Erythroblast (primary cell): Measurements from ENCODE around the gene KLF16.

Source experiments
- GATA1 ChIP-seq: IDR thresholded peaks from 2 replicates; pipeline ENCODE4 v1.6.1; 2011; ENCODE audit warnings: low read depth, mild to moderate bottlenecking, control low read depth, low read length, moderate library complexity
- POLR2A ChIP-seq: IDR thresholded peaks from 2 replicates; pipeline ENCODE4 v1.6.1; 2011; ENCODE audit warnings: mild to moderate bottlenecking, low read length

GRCh38 chr19:1849132-1849474 is 14.3 kb downstream of the KLF16 start:
- no peak for TF ChIP-seq POLR2A
- no peak for TF ChIP-seq GATA1
